ENCODE results near the gene CDRT4. TPM values are rescaled to one million over a fixed set of nuclear protein-coding genes. Genes with fewer than 3 reads are reported as not detected.

Gene CDRT4
- total RNA-seq, 3 donors from 2014 or later, result 3.8 to 17.4 (median 7.0) TPM

DNA sequence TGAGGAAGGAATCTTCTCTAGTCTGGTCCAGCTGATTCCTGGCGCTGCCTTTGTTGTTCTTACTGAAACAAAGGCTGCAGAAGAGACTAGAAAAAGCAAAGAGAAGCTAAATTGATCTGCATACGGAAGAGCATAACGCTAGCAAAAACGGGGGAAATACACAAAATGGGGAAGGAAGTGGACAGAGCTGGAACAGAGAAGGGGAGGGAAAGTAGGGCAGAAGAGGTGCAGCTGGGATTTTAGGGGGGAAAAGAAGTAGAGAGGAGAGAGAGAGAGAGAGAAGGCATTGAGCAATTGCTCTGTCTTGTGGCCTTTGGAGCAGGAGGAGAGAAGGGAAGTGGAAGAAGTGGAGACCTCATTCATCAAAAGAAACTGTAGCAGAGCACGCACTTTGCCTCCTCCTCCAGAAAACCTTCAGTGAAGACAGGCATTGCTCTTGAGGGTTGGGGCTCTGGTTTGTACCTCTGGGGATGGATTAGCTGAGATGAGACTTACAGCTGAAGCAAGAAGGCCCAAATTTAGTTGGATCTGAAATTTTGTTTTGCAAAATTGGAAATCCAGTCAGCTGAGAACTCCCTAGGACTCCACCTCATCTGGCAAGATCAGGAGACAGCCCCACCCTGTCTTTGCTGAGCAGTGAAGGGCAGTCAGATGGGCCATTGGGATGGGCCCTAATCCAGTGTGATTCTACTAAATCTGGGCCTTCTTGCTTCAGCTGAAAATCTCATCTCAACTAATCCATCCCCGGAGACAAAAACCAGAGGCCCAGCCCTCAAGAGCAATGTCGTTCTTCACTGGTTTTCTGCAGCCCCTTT, 55.8 kb downstream of the CDRT4 start:
- H3K9me3 ChIP-seq, result no peaks in the 10 kb centered on the region
- no peaks in the 10 kb centered on the region for H3K36me3 ChIP-seq
- H3K4me1 ChIP-seq, result peaks cover 0 to 7% of the 10 kb centered on the region in 2 donors
- intact Hi-C loops (cut with DNase I; ENCODE audit: low total_unique reads), result no loop called here
- DNase-seq (ENCODE audit: low spot score in 2 of 2), result no peak
- H3K4me3 ChIP-seq, result no peak overlapping the region
- no peaks in the 10 kb centered on the region for H3K27me3 ChIP-seq
- TF ChIP-seq CTCF (IDR thresholded peaks at IDR 0.05) (no peak), POLR2AphosphoS5 (IDR thresholded peaks at IDR 0.05) (peak; percentile 25 to 62 (median 44))
- H3K27ac ChIP-seq, result peak overlapping the region; percentile 87 to 93

GRCh38 chr17:15409721-15410250, 57.6 kb downstream of the CDRT4 start:
- peak overlapping the region; percentile 87 to 95 for H3K27ac ChIP-seq
- peak overlapping the region; percentile 24 to 56 (median 25) for H3K4me3 ChIP-seq
- no peaks in the 10 kb centered on the region for H3K9me3 ChIP-seq
- DNase-seq (ENCODE audit: low spot score in 2 of 2), result peak in 1 of 2 donors; percentile 82
- intact Hi-C loops (cut with DNase I; ENCODE audit: low total_unique reads), result no loop called here
- H3K4me1 ChIP-seq, result peaks cover 0 to 7% of the 10 kb centered on the region in 2 donors
- H3K36me3 ChIP-seq, result no peaks in the 10 kb centered on the region
- TF ChIP-seq CTCF (IDR thresholded peaks at IDR 0.05) (no peak), POLR2AphosphoS5 (IDR thresholded peaks at IDR 0.05) (peak; percentile 62 to 82 (median 76)), POLR2A (IDR thresholded peaks at IDR 0.05) (peak; percentile 40)
- H3K27me3 ChIP-seq, result no peaks in the 10 kb centered on the region

DNA sequence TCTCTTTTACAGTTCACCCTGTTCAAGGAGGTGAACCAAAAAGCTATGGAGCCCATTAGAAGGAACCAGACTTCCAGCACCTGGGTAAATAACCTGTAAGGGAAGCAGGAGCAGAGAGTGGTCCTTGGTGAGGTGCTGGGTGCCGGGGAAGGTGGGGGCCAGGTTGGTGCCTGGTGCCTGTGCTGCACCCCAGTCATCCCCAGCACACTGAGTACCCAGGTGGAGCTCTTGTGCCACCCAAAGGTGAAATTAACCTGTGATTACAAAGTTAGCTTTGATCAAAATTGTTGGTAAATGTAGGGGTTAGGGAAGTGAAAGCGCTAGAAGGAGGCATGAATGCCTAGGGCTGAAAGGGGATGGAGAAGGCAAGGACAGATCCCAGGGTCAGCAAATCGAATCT, 58.6 kb downstream of the CDRT4 start:
- TF ChIP-seq POLR2A (IDR thresholded peaks at IDR 0.05) (no peak), CTCF (IDR thresholded peaks at IDR 0.05) (no peak), POLR2AphosphoS5 (IDR thresholded peaks at IDR 0.05) (no peak)
- intact Hi-C loops (cut with DNase I; ENCODE audit: low total_unique reads), result no loop called here
- no peaks in the 10 kb centered on the region for H3K9me3 ChIP-seq
- peak overlapping the region; percentile 87 to 95 for H3K27ac ChIP-seq
- no peaks in the 10 kb centered on the region for H3K36me3 ChIP-seq
- H3K4me3 ChIP-seq, result no peak overlapping the region
- peaks cover 0 to 7% of the 10 kb centered on the region in 2 donors for H3K4me1 ChIP-seq
- DNase-seq (ENCODE audit: low spot score in 2 of 2), result no peak
- H3K27me3 ChIP-seq, result no peaks in the 10 kb centered on the region

GRCh38 chr17:15406081-15406480, 61.3 kb downstream of the CDRT4 start:
- H3K4me3 ChIP-seq, result no peak overlapping the region
- no peaks in the 10 kb centered on the region for H3K4me1 ChIP-seq
- intact Hi-C loops (cut with DNase I; ENCODE audit: low total_unique reads), result no loop called here
- peak overlapping the region; percentile 6 to 30 for H3K27ac ChIP-seq
- H3K9me3 ChIP-seq, result no peaks in the 10 kb centered on the region
- H3K36me3 ChIP-seq, result no peaks in the 10 kb centered on the region
- DNase-seq (ENCODE audit: low spot score in 2 of 2), result no peak
- no peaks in the 10 kb centered on the region for H3K27me3 ChIP-seq
- no peak for TF ChIP-seq CTCF (IDR thresholded peaks at IDR 0.05)
- no peak for TF ChIP-seq POLR2AphosphoS5 (IDR thresholded peaks at IDR 0.05)
- no peak for TF ChIP-seq POLR2A (IDR thresholded peaks at IDR 0.05)

DNA sequence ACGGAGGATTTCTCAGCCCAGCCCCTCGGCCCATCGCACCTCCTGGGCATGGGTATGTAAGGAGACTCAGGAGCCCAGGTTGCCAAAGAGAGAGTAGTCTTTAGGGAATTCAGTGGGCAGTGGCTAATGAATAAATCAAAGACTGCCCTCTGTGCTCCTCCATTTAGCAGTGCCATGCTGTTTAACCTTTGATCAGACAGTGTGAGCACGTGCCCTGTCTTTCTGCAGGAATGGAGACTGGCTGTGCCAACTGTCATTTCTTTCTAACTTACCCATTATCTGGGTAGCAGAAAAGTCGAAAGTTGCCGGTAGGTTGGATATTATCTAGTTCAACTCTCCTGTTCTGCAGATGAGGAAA, 62.4 kb downstream of the CDRT4 start:
- intact Hi-C loops (cut with DNase I; ENCODE audit: low total_unique reads), result no loop called here
- H3K9me3 ChIP-seq, result no peaks in the 10 kb centered on the region
- no peak for TF ChIP-seq POLR2A (IDR thresholded peaks at IDR 0.05)
- no peak for TF ChIP-seq CTCF (IDR thresholded peaks at IDR 0.05)
- no peak overlapping the region for H3K4me3 ChIP-seq
- no peak overlapping the region for H3K27ac ChIP-seq
- no peaks in the 10 kb centered on the region for H3K27me3 ChIP-seq
- no peaks in the 10 kb centered on the region for H3K4me1 ChIP-seq
- H3K36me3 ChIP-seq, result no peaks in the 10 kb centered on the region
- no peak for DNase-seq (ENCODE audit: low spot score in 2 of 2)
